A549 treated with DMSO at 1 μM for 4 hours (cell line): Measurements from ENCODE around the gene PGLYRP4. TPM values are rescaled to one million over a fixed set of nuclear protein-coding genes. Genes with fewer than 3 reads are reported as not detected.

Experiments used
- total RNA-seq: library from RNA; stranded (reverse); fragments of 200-300 nt; extraction: Qiagen RNA extraction; gene quantifications from 5 replicates; pipeline ENCODE4 v1.2.3, GENCODE V29; 2022; ENCODE audit warnings: low read depth

Gene PGLYRP4, protein sequence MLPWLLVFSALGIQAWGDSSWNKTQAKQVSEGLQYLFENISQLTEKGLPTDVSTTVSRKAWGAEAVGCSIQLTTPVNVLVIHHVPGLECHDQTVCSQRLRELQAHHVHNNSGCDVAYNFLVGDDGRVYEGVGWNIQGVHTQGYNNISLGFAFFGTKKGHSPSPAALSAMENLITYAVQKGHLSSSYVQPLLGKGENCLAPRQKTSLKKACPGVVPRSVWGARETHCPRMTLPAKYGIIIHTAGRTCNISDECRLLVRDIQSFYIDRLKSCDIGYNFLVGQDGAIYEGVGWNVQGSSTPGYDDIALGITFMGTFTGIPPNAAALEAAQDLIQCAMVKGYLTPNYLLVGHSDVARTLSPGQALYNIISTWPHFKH
- not detected in 5 replicates for total RNA-seq

DNA sequence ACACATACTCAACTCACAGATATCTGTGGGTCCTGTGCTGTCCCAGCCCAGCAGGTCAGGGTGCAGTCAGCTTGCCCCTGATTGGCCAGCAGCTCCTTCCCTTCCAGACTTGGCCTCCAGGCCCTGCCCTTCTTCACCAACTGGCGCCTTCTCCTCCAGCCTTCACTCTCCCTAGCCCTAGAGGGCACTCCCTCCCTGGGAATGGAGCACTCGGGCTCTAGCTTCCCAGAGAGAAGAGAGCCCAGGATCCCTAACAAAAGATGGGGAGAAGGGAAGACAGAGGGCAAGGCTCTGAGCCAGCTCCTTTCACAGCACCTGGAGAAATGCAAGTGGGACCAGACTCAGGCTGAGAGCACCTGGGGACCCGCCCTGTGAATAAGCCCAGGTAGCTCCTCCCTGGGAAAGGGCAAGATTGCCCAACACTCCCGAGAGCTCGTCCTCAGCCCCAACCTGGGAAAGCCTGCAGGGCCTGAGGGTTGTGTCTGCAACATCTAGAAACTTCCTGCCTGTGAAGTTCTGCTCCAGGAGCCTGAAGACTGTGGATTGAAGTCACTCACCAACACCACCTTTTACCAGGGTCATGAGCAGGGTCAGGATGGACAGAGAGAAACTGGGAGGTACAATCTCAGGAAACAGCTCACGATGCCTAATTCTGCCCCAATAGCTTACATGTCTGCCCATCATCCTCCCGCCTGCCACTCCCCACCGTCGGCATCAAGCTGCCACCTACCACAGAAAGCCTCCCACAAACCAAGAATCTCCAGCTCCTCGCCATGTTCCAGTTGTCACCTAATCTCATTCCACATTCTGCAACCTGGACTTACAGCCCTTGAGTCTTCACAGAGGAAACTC, at the start of gene PGLYRP4:
TSS of gene PGLYRP4 (minus strand) at position 331 of the 852 bp plus-strand sequence. CDS start 909 bp downstream, outside the sequence.

DNA sequence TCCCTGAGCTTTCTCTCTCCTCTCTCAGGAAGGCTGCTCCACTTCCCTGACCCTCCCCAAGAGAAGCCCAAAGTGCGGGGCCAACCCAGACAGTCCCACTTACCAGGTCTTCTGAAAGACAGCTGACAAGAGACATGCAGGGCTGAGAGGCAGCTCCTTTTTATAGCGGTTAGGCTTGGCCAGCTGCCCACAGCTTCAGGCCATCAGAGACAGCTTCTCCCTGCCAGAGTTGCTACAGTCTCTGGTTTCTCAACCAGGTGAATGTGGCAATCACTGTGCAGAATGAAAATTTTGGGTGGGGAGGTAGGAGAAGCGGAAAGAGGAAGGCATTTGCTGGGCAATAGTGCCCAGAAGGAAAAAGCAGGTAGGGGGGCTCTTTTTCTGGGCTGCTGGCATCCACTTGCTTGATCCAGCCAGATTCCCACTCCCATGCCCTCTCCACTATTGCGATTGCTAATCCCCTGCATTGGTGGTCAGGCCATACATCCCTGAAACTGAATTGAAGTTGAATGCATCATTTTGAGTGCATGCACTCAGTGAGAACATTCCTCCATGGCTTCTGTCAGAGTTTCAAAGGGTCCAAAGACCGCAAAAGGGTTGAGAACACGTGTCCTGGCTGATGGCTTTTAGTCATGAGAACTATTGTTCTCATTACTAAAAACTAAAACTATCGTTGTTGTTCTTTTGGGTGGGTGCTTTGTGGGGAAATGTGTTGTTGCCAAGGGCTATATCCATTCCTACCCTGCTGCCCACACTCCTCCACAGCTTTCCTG, 42.5 kb upstream of the PGLYRP4 start, which contains the start of gene S100A8:
TSS of gene S100A8 (minus strand) at position 136 of the 773 bp plus-strand sequence. CDS start 538 bp downstream, outside the sequence.

DNA sequence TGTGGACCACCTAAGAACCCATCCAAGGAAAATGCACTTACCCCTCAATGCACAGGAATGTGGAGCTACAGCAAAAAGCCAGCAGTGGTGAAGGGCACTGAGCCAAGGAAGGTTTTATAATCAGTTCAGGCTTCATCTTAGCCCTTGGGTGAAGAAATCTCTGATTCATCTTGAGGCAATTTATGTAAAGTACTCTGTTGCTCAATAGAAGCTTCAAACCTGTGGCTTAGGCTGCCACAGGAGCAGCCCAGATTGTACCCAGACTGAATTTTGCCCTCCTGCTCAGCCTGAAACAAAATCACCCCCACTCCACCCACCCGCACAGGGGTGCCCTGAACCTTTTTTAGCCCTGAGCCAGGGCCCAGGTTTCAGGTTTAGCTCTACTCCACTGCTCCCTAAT, 26.9 kb upstream of the PGLYRP4 start, which contains the start of gene S100A12:
TSS of gene S100A12 (minus strand) at position 111 of the 400 bp plus-strand sequence. CDS start 1,029 bp downstream, outside the sequence.

DNA sequence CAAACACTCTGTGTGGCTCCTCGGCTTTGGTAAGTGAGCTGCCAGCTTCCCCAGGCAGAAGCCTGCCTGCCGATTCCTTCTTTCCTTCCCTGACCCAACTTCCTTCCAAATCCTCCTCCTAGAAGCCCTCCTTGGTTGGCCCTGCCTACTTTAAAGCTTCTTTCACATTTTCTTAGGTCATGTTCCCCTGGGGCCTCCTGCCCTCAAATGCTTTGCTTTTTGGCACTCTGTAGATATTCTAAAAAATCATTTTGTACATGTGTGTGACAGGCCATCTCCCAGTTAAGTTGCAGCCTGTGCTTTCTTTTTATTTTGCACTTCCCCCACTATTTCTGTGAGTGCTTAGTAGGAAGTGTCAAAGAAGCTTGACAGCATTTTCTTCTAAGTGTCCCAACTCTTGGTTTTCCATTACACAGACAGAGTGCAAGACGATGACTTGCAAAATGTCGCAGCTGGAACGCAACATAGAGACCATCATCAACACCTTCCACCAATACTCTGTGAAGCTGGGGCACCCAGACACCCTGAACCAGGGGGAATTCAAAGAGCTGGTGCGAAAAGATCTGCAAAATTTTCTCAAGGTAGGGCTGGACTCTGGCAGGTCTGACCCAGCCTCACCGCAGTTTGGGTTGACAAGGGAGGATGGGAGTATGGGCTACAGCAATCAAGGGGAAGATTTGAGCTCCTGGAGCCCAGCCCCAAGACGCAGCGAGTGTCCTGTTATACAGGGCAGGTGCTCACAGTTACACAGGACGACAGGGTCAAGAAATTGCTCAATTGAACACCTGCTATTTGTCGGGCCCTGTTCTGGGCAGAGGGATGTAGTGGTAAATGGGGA, 9.4 kb upstream of the PGLYRP4 start, which contains the start of gene S100A9:
TSS of gene S100A9 (plus strand) at position 2 of the 838 bp plus-strand sequence. CDS start at position 432, 430 bp downstream.

DNA sequence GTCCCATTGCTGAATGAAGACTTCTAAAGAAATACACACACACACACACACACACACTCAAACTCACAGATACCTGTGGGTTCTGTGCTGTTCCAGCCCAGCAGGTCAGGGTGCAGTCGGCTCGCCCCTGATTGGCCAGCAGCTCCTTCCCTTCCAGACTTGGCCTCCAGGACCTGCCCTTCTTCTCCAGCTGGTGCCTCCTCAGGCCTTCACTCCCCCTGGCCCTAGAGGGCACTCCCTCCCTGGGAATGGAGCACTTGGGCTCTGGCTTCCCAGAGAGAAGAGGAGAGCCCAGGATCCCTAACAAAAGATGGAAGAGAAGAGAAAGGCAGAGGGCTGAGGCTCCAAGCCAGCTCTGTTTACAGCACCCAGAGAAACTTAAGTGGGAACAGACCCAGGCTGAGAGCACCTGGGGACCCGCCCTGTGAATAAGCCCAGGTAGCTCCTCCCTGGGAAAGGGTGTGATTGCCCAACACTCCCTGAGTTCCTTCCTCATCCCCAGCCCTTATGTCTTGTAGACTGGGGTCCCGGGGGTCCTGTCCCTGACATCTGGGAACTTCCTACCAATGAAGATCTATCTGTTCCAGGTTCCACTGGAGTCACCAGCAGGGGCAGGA, 36.0 kb downstream of the PGLYRP4 start, which contains the start of gene PGLYRP3:
TSS of gene PGLYRP3 (minus strand) at position 383 of the 617 bp plus-strand sequence. CDS start 2,287 bp downstream, outside the sequence.

Other genes starting within 250 kb of the PGLYRP4 start
- gene SPRR2F, start 235.3 kb downstream of the PGLYRP4 start, total RNA-seq = not detected in 5 replicates
- gene SPRR2G, start 198.0 kb downstream of the PGLYRP4 start, total RNA-seq = not detected in 5 replicates
- not detected in 5 replicates for gene LELP1, start 145.4 kb downstream of the PGLYRP4 start, total RNA-seq
- not detected in 5 replicates for gene PRR9, start 131.3 kb downstream of the PGLYRP4 start, total RNA-seq
- not detected in 5 replicates for gene LORICRIN, start 89.2 kb downstream of the PGLYRP4 start, total RNA-seq
- not detected in 5 replicates for gene PGLYRP3, start 35.9 kb downstream of the PGLYRP4 start, total RNA-seq
- 0.52 to 1.0 TPM (median 0.95 TPM) in 5 replicates for gene S100A9, start 9.0 kb upstream of the PGLYRP4 start, total RNA-seq
- gene S100A12, start 26.8 kb upstream of the PGLYRP4 start, total RNA-seq = not detected in 5 replicates
- not detected in 5 replicates for gene S100A8, start 42.2 kb upstream of the PGLYRP4 start, total RNA-seq
- gene S100A7A, start 67.7 kb upstream of the PGLYRP4 start, total RNA-seq = not detected in 5 replicates
- not detected in 5 replicates for gene S100A7, start 111.8 kb upstream of the PGLYRP4 start, total RNA-seq
- 3,152 to 3,428 TPM (median 3,355 TPM) in 5 replicates for gene S100A6, start 187.2 kb upstream of the PGLYRP4 start, total RNA-seq
- 0.52 to 0.90 TPM (median 0.69 TPM) in 4 of 5 replicates, not detected in the other for gene S100A5, start 192.1 kb upstream of the PGLYRP4 start, total RNA-seq
- gene S100A4, start 197.0 kb upstream of the PGLYRP4 start, total RNA-seq = 1,502 to 1,789 TPM (median 1,685 TPM) in 5 replicates
- gene S100A3, start 200.4 kb upstream of the PGLYRP4 start, total RNA-seq = 79.7 to 94.4 TPM (median 93.6 TPM) in 5 replicates
- gene S100A2, start 217.0 kb upstream of the PGLYRP4 start, total RNA-seq = 16.8 to 29.9 TPM (median 23.4 TPM) in 5 replicates